ENCODE results near the gene MOCS2.

DNA sequence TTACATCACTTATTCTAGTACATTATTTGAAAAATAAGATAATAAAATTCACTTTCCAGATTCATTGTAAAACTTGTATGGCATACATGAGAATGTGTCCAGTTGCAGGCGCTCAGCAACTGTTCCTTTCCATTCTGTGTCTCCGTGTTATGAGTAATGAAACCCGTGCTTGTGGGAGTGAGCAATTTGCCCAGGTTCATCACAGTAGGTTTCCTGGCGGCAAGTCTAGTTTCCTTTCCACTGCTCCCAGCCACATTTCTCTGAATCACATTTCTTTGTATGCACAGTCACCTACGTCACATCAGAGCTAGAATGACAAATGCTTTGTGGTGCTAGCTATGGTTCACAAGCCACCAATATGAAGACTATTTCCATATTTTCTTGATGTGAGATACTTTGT, 39.9 kb downstream of the MOCS2 start:
- TF ChIP-seq EP300 (IDR thresholded peaks at IDR 0.05; ENCODE audit: borderline replicate concordance in 1 of 2, control insufficient read depth in 1 of 2, low read depth in 2 of 2, low read length in 2 of 2): no peak
- no peak for TF ChIP-seq TCF7 (IDR thresholded peaks at IDR 0.05; ENCODE audit: borderline replicate concordance)
- no peak for TF ChIP-seq CTCF (IDR thresholded peaks at IDR 0.05 in 2 of 3, conservative IDR thresholded peaks at IDR 0.05 in 1 of 3; ENCODE audit: control insufficient read depth in 2 of 3, extremely low read depth in 1 of 3, insufficient read depth in 1 of 3, low read depth in 3 of 3, low read length in 3 of 3)
- no peak for TF ChIP-seq MTA2 (IDR thresholded peaks at IDR 0.05; ENCODE audit: low read depth)
- no peak for TF ChIP-seq EGR1 (IDR thresholded peaks at IDR 0.05; ENCODE audit: borderline replicate concordance in 1 of 2, low read depth in 2 of 2, low read length in 2 of 2)
- TF ChIP-seq PRDM15 (CRISPR knock-in tag; IDR thresholded peaks at IDR 0.05): no peak
- no peak for TF ChIP-seq SRF (IDR thresholded peaks at IDR 0.05; ENCODE audit: low read depth in 2 of 2, low read length in 2 of 2)
- TF ChIP-seq RFX5 (IDR thresholded peaks at IDR 0.05; ENCODE audit: low read depth, low read length): no peak
- no peak for TF ChIP-seq MXI1 (IDR thresholded peaks at IDR 0.05; ENCODE audit: low read depth, low read length)
- TF ChIP-seq EZH2 (IDR thresholded peaks at IDR 0.05; ENCODE audit: borderline replicate concordance, control insufficient read depth, low read depth, low read length): no peak
